K562 (cell line): ENCODE data around the gene SORCS2. TPM values are rescaled to one million over a fixed set of nuclear protein-coding genes. Genes with fewer than 3 reads are reported as not detected.

Experiments used
- ATAC-seq: fragments of 200-7000 bp; cut with Tn5 transposase; 3 replicates; pipeline ENCODE4 v1.9.1; 2020; ENCODE audit warnings: moderate library complexity
- BruUV-seq: library from RNA; stranded (reverse); fragments of 400-500 nt; replicated peaks from 2 replicates; lab custom pipeline; 2021; lab: Mats Ljungman, UMichigan
- CTCF ChIA-PET: fragments of 300-600 bp; formaldehyde crosslinking; extraction: SDS; loops from one replicate; lab custom pipeline; 2021; ENCODE audit warnings: low intra/inter-chr PET ratio; lab: Yijun Ruan, JAX
- POLR2A ChIA-PET: fragments of 300-600, 350-650 bp; sonication (Branson Sonifier 250); formaldehyde crosslinking; extraction: SDS; loops from one replicate; lab custom pipeline; 2021; ENCODE audit warnings: antibody characterized with exemption, inconsistent platforms; lab: Yijun Ruan, JAX
- DNase-seq, 4 experiments: peaks; one replicate each; pipeline versions ENCODE4 v3.0.0 to v3.0.0-alpha.2; 2011 to 2018; ENCODE audit warnings: low spot score in 3 of 4, mixed read lengths in 3 of 4; ENCODE audit errors: extremely low read depth in 1 of 4
- FAIRE-seq: peaks from 2 replicates; lab custom pipeline; 2011; peaks lifted over from hg19 to GRCh38; lab: Jason Lieb, UNC
- H2AFZ ChIP-seq: 2 replicates; pipeline ENCODE4 v1.6.0; 2011; ENCODE audit warnings: low read depth, low read length, control low read depth, inconsistent platforms
- H3K27ac ChIP-seq: fragments of 200-600 bp; 3 replicates; pipeline ENCODE4 v1.8.0; 2011; ENCODE audit warnings: low read depth, mild to moderate bottlenecking, control low read depth, inconsistent platforms, low read length, moderate library complexity, mixed read lengths; ENCODE audit errors: extremely low read depth
- H3K27me3 ChIP-seq, 2 experiments: fragments of 300-600 bp in 1 of 2; 2 replicates in 1 of 2; 3 replicates in 1 of 2; pipeline versions ENCODE4 v1.6.0 to v1.8.0; 2011; ENCODE audit warnings: inconsistent platforms in 2 of 2, low read length in 2 of 2, mild to moderate bottlenecking in 1 of 2, mixed read lengths in 1 of 2, moderate library complexity in 1 of 2; ENCODE audit not compliant: control insufficient read depth in 2 of 2, insufficient read depth in 2 of 2
- H3K36me3 ChIP-seq: fragments of 300-600 bp; 3 replicates; pipeline ENCODE4 v1.8.0; 2011; ENCODE audit warnings: mild to moderate bottlenecking, low read length, inconsistent platforms; ENCODE audit not compliant: control insufficient read depth, insufficient read depth
- H3K4me1 ChIP-seq, 2 experiments: fragments of 200-600 bp in 1 of 2; replicated peaks in 1 of 2; 2 replicates in 1 of 2; 3 replicates in 1 of 2; pipeline versions ENCODE4 v1.5.1 to v1.8.0; 2011; ENCODE audit warnings: inconsistent platforms in 2 of 2, low read length in 2 of 2, mild to moderate bottlenecking in 1 of 2, mixed read lengths in 1 of 2, moderate library complexity in 1 of 2; ENCODE audit not compliant: control insufficient read depth in 2 of 2, insufficient read depth in 2 of 2
- H3K4me2 ChIP-seq: 2 replicates; pipeline ENCODE4 v1.6.1; 2011; ENCODE audit warnings: low read length, control low read depth, inconsistent platforms, mixed read lengths; ENCODE audit not compliant: insufficient read depth
- H3K4me3 ChIP-seq: fragments of 200-600 bp; sonication (generic), shearing (Covaris generic); 2 replicates; pipeline ENCODE4 v1.5.1; 2016; ENCODE audit warnings: control low read depth, inconsistent platforms
- H3K79me2 ChIP-seq: fragments of 200-600 bp; 3 replicates; pipeline ENCODE4 v1.8.0; 2011; ENCODE audit warnings: low read length, inconsistent platforms; ENCODE audit not compliant: control insufficient read depth, insufficient read depth
- H3K9ac ChIP-seq, 2 experiments: 2 replicates each; pipeline versions ENCODE4 v1.6.0 to v1.6.1; 2011; ENCODE audit warnings: low read depth in 2 of 2, low read length in 2 of 2, control low read depth in 1 of 2, inconsistent platforms in 1 of 2, mild to moderate bottlenecking in 1 of 2, mixed read lengths in 1 of 2; ENCODE audit not compliant: insufficient read depth in 1 of 2
- H3K9me1 ChIP-seq: one replicate; pipeline ENCODE4 v1.6.0; 2011; ENCODE audit warnings: inconsistent platforms, mild to moderate bottlenecking, low read length, moderate library complexity; ENCODE audit not compliant: control insufficient read depth, insufficient read depth
- H3K9me3 ChIP-seq: replicated peaks from 2 replicates; pipeline ENCODE4 v1.5.1; 2011; ENCODE audit warnings: low read depth, low read length, inconsistent platforms; ENCODE audit not compliant: control insufficient read depth, insufficient read depth
- H4K20me1 ChIP-seq: replicated peaks from 2 replicates; pipeline ENCODE4 v1.6.1; 2011; ENCODE audit warnings: low read length, inconsistent platforms, mixed read lengths; ENCODE audit not compliant: control insufficient read depth, insufficient read depth
- BRF1 ChIP-seq: IDR thresholded peaks from 3 replicates; pipeline ENCODE4 v1.6.1; 2011; ENCODE audit warnings: borderline replicate concordance, mild to moderate bottlenecking; ENCODE audit not compliant: insufficient read length; ENCODE audit errors: extremely low read depth
- FOXJ3 ChIP-seq: sonication (generic); formaldehyde crosslinking; IDR thresholded peaks from 2 replicates; pipeline ENCODE4 v1.4.0; 2020; ENCODE audit warnings: mild to moderate bottlenecking, missing genetic modification reagents
- GABPA ChIP-seq: fragments of 200-800 bp; sonication (Bioruptor generic); conservative IDR thresholded peaks from 2 replicates; pipeline ENCODE4 v1.6.1; 2016; ENCODE audit warnings: low read depth, missing genetic modification characterization, missing compliant biosample characterization
- STAT6 ChIP-seq: sonication (generic); formaldehyde crosslinking; IDR thresholded peaks from 2 replicates; pipeline ENCODE4 v1.8.1; 2023; ENCODE audit warnings: mild to moderate bottlenecking, missing genetic modification reagents
- ZC3H11A ChIP-seq: IDR thresholded peaks from 2 replicates; pipeline ENCODE4 v1.6.1; 2012; ENCODE audit warnings: low read depth, low read length, improper control_type of control experiment
- ZC3H8 ChIP-seq: fragments of 450-650 bp; IDR thresholded peaks from 2 replicates; pipeline ENCODE4 v1.6.1; 2017
- ZNF584 ChIP-seq: fragments of 200-800 bp; sonication (Bioruptor generic); IDR thresholded peaks from 2 replicates; pipeline ENCODE4 v1.6.1; 2016; ENCODE audit warnings: low read depth, mild to moderate bottlenecking, missing genetic modification characterization, missing compliant biosample characterization
- WGBS: fragments of 100-300 bp; shearing (Covaris generic); methylation state at CpG from one replicate; pipeline ENCODE4 v1.1.6; 2016; ENCODE audit warnings: low coverage, mixed read lengths; ENCODE audit not compliant: insufficient coverage; ENCODE audit errors: missing lambda C conversion rate; 5-methylcytosine and 5-hydroxymethylcytosine counted together
- in situ Hi-C: fragments of 300-500 bp; cut with MboI; formaldehyde crosslinking; loops from 4 replicates; pipeline ENCODE4 v1.15.0; 2018; ENCODE audit warnings: inconsistent platforms, mixed read lengths
- intact Hi-C: fragments of 100-400 bp; cut with micrococcal nuclease; formaldehyde crosslinking; loops from 2 replicates; pipeline ENCODE4 v1.14.2; 2022
- polyA plus RNA-seq, 8 experiments: library from polyadenylated mRNA; depleted of rRNA in 4 of 8; stranded (reverse) in 5 of 8; unstranded in 3 of 8; fragments of >200 nt; fragmentation: Nextera tagmentation in 2 of 8; fragmentation: Illumina TruSeq in 1 of 8; extraction: Ambion mirVana in 2 of 8; extraction: Trizol in 1 of 8; gene quantifications; 2 replicates each; pipeline versions ENCODE4 v1.2.1 to v1.2.3, GENCODE V29; 2011 to 2014; ENCODE audit warnings: inconsistent platforms in 1 of 8, missing spikeins in 1 of 8
- total RNA-seq, 7 experiments: library from RNA; depleted of rRNA in 6 of 7; stranded (reverse); fragments of >200 nt in 6 of 7; fragmentation: Illumina TruSeq in 2 of 7; extraction: Trizol in 2 of 7; gene quantifications; 2 replicates each; pipeline versions ENCODE4 v1.2.1 to v1.2.3, GENCODE V29; 2011 to 2021; ENCODE audit warnings: low replicate concordance in 1 of 7
- TF ChIP-seq, protein P1 (sequence below), 2 experiments: fragments of 450-650 bp in 1 of 2; sonication (generic) in 1 of 2; formaldehyde crosslinking in 1 of 2; IDR thresholded peaks; 2 replicates each; pipeline versions ENCODE4 v1.7.1 to v1.9.0; 2016 to 2022; ENCODE audit warnings: inconsistent platforms in 1 of 2, mild to moderate bottlenecking in 1 of 2, missing genetic modification reagents in 1 of 2

SORCS2 gene
- total and polyA plus RNA-seq, 9 of the 15 experiments (the other 6 are each of a cell fraction or from before 2014, with no cell fraction given) = not detected

DNA sequence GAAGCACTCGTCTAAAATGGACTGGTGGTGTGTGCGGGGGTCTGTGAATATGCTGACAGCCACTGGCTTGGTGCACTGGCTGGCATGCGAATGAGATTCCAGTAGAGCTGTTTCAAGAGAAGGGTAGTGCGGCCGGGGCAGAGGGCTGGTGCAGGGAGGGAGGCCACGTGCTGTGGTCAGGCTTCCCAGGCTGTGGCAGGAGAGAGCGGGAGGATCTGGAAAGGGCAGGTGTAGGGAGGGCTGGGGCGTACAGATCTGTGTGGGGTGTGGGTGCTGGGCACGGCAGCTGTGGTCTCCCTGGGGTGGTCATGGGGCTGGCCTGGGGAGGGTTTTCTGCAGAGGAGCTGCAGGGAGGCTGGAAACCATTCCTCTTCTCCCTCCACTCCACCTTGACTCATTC, 30.2 kb downstream of the SORCS2 start:
- H3K4me3 ChIP-seq = no peak overlapping the region
- H2AFZ ChIP-seq = no peak overlapping the region
- H3K27me3 ChIP-seq = peaks cover 30 to 77% of the 10 kb centered on the region in 2 experiments; a peak in 4 of 5 replicates
- no peaks in the 10 kb centered on the region for H3K36me3 ChIP-seq
- H4K20me1 ChIP-seq = no peaks in the 10 kb centered on the region; the same call in none of the 2 replicates
- CTCF ChIA-PET = no interaction called here
- intact Hi-C loops = no loop called here
- no peak for FAIRE-seq
- TF ChIP-seq GABPA (tag) (no peak), ZNF584 (CRISPR knock-in tag) (no peak), ZC3H11A (no peak), BRF1 (no peak), STAT6 (no peak), ZC3H8 (no peak), FOXJ3 (CRISPR knock-in tag) (no peak)
- TF ChIP-seq, protein P1, sequence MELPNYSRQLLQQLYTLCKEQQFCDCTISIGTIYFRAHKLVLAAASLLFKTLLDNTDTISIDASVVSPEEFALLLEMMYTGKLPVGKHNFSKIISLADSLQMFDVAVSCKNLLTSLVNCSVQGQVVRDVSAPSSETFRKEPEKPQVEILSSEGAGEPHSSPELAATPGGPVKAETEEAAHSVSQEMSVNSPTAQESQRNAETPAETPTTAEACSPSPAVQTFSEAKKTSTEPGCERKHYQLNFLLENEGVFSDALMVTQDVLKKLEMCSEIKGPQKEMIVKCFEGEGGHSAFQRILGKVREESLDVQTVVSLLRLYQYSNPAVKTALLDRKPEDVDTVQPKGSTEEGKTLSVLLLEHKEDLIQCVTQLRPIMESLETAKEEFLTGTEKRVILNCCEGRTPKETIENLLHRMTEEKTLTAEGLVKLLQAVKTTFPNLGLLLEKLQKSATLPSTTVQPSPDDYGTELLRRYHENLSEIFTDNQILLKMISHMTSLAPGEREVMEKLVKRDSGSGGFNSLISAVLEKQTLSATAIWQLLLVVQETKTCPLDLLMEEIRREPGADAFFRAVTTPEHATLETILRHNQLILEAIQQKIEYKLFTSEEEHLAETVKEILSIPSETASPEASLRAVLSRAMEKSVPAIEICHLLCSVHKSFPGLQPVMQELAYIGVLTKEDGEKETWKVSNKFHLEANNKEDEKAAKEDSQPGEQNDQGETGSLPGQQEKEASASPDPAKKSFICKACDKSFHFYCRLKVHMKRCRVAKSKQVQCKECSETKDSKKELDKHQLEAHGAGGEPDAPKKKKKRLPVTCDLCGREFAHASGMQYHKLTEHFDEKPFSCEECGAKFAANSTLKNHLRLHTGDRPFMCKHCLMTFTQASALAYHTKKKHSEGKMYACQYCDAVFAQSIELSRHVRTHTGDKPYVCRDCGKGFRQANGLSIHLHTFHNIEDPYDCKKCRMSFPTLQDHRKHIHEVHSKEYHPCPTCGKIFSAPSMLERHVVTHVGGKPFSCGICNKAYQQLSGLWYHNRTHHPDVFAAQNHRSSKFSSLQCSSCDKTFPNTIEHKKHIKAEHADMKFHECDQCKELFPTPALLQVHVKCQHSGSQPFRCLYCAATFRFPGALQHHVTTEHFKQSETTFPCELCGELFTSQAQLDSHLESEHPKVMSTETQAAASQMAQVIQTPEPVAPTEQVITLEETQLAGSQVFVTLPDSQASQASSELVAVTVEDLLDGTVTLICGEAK (IDR thresholded peaks at IDR 0.05) = no peak
- TF ChIP-seq, protein P1 (CRISPR knock-in tag; IDR thresholded peaks at IDR 0.05) = no peak
- TF ChIP-seq, all 486 proteins: peak for 0
- BruUV-seq = no TSS peak
- no peaks in the 10 kb centered on the region; a peak in 1 of 5 replicates for H3K4me1 ChIP-seq
- H3K79me2 ChIP-seq = no peaks in the 10 kb centered on the region
- POLR2A ChIA-PET = no interaction called here
- H3K27ac ChIP-seq = no peak overlapping the region
- no peaks in the 10 kb centered on the region for H3K9me3 ChIP-seq
- ATAC-seq (no peak), DNase-seq (no peak)
- no peak overlapping the region for H3K9ac ChIP-seq
- H3K4me2 ChIP-seq = no peak overlapping the region
- in situ Hi-C loops = no loop called here
- H3K9me1 ChIP-seq = no peaks in the 10 kb centered on the region
- WGBS = 0% methylated on average over 7 of the region's 9 CpGs
